Measurements from ENCODE around the gene STXBP4.

The STXBP4 gene

GRCh38 chr17:55086635-55087058 lies 118.1 kb downstream of the STXBP4 start:
- Histone ChIP-seq H3K9me3 (ENCODE audit: low read length) (no peaks in the 10 kb centered on the region), H3K36me3 (ENCODE audit: insufficient read depth, low read length) (peaks cover 5% of the 10 kb centered on the region), H3K27me3 (ENCODE audit: control insufficient read depth in 1 of 2, insufficient read depth in 2 of 2, low read length in 2 of 2) (no peaks in the 10 kb centered on the region), H3K4me3 (ENCODE audit: low read depth in 1 of 2, low read length in 2 of 2) (no peak overlapping the region), H3K27ac (ENCODE audit: low read depth, low read length) (no peak overlapping the region), H3K4me1 (ENCODE audit: insufficient read depth, low read length) (no peaks in the 10 kb centered on the region), H3K9ac (ENCODE audit: low read length) (no peak overlapping the region)

GRCh38 chr17:55089256-55089655 lies 120.7 kb downstream of the STXBP4 start:
- Histone ChIP-seq H3K27ac (ENCODE audit: low read depth, low read length) (no peak overlapping the region), H3K4me1 (ENCODE audit: insufficient read depth, low read length) (no peaks in the 10 kb centered on the region), H3K4me3 (ENCODE audit: low read depth in 1 of 2, low read length in 2 of 2) (no peak overlapping the region), H3K9ac (ENCODE audit: low read length) (no peak overlapping the region), H3K36me3 (ENCODE audit: insufficient read depth, low read length) (no peaks in the 10 kb centered on the region), H3K27me3 (ENCODE audit: control insufficient read depth in 1 of 2, insufficient read depth in 2 of 2, low read length in 2 of 2) (no peaks in the 10 kb centered on the region), H3K9me3 (ENCODE audit: low read length) (no peaks in the 10 kb centered on the region)

- Histone ChIP-seq H3K27ac (ENCODE audit: low read depth, low read length) (no peak overlapping the region), H3K9me3 (ENCODE audit: low read length) (no peaks in the 10 kb centered on the region)
These were observed 121.5 kb downstream of the STXBP4 start for GRCh38 chr17:55090079-55090492.

GRCh38 chr17:55093353-55093752 lies 124.8 kb downstream of the STXBP4 start:
- H3K9me3 ChIP-seq (ENCODE audit: low read length), result no peaks in the 10 kb centered on the region
- no peak overlapping the region for H3K4me3 ChIP-seq (ENCODE audit: low read depth in 1 of 2, low read length in 2 of 2)
- H3K36me3 ChIP-seq (ENCODE audit: insufficient read depth, low read length), result no peaks in the 10 kb centered on the region
- H3K27ac ChIP-seq (ENCODE audit: low read depth, low read length), result no peak overlapping the region
- no peak overlapping the region for H3K9ac ChIP-seq (ENCODE audit: low read length)
- H3K27me3 ChIP-seq (ENCODE audit: control insufficient read depth in 1 of 2, insufficient read depth in 2 of 2, low read length in 2 of 2), result no peaks in the 10 kb centered on the region
- H3K4me1 ChIP-seq (ENCODE audit: insufficient read depth, low read length), result no peaks in the 10 kb centered on the region

More at GRCh38 chr17:55090079-55090492, 121.5 kb downstream of the STXBP4 start:
- no peaks in the 10 kb centered on the region for H3K36me3 ChIP-seq (ENCODE audit: insufficient read depth, low read length)
- no peaks in the 10 kb centered on the region for H3K4me1 ChIP-seq (ENCODE audit: insufficient read depth, low read length)
- H3K27me3 ChIP-seq (ENCODE audit: control insufficient read depth in 1 of 2, insufficient read depth in 2 of 2, low read length in 2 of 2), result no peaks in the 10 kb centered on the region
- H3K4me3 ChIP-seq (ENCODE audit: low read depth in 1 of 2, low read length in 2 of 2), result no peak overlapping the region
- H3K9ac ChIP-seq (ENCODE audit: low read length), result no peak overlapping the region

GRCh38 chr17:55098765-55099164 lies 130.2 kb downstream of the STXBP4 start:
- Histone ChIP-seq H3K9me3 (ENCODE audit: low read length) (no peaks in the 10 kb centered on the region), H3K4me1 (ENCODE audit: insufficient read depth, low read length) (no peaks in the 10 kb centered on the region), H3K4me3 (ENCODE audit: low read depth in 1 of 2, low read length in 2 of 2) (no peak overlapping the region), H3K9ac (ENCODE audit: low read length) (no peak overlapping the region), H3K27ac (ENCODE audit: low read depth, low read length) (no peak overlapping the region), H3K36me3 (ENCODE audit: insufficient read depth, low read length) (no peaks in the 10 kb centered on the region), H3K27me3 (ENCODE audit: control insufficient read depth in 1 of 2, insufficient read depth in 2 of 2, low read length in 2 of 2) (no peaks in the 10 kb centered on the region)

- no peaks in the 10 kb centered on the region for H3K9me3 ChIP-seq (ENCODE audit: low read length)
- H3K27ac ChIP-seq (ENCODE audit: low read depth, low read length), result no peak overlapping the region
- H3K9ac ChIP-seq (ENCODE audit: low read length), result no peak overlapping the region
- H3K27me3 ChIP-seq (ENCODE audit: control insufficient read depth in 1 of 2, insufficient read depth in 2 of 2, low read length in 2 of 2), result no peaks in the 10 kb centered on the region
- H3K36me3 ChIP-seq (ENCODE audit: insufficient read depth, low read length), result no peaks in the 10 kb centered on the region
- H3K4me1 ChIP-seq (ENCODE audit: insufficient read depth, low read length), result no peaks in the 10 kb centered on the region
- H3K4me3 ChIP-seq (ENCODE audit: low read depth in 1 of 2, low read length in 2 of 2), result no peak overlapping the region
These were observed 142.0 kb downstream of the STXBP4 start for GRCh38 chr17:55110521-55110920.

GRCh38 chr17:55114283-55114682 lies 145.7 kb downstream of the STXBP4 start:
- Histone ChIP-seq H3K36me3 (ENCODE audit: insufficient read depth, low read length) (no peaks in the 10 kb centered on the region), H3K9ac (ENCODE audit: low read length) (no peak overlapping the region), H3K4me1 (ENCODE audit: insufficient read depth, low read length) (no peaks in the 10 kb centered on the region), H3K4me3 (ENCODE audit: low read depth in 1 of 2, low read length in 2 of 2) (no peak overlapping the region), H3K9me3 (ENCODE audit: low read length) (no peaks in the 10 kb centered on the region), H3K27me3 (ENCODE audit: control insufficient read depth in 1 of 2, insufficient read depth in 2 of 2, low read length in 2 of 2) (no peaks in the 10 kb centered on the region), H3K27ac (ENCODE audit: low read depth, low read length) (no peak overlapping the region)

GRCh38 chr17:55116440-55116914 lies 147.9 kb downstream of the STXBP4 start:
- Histone ChIP-seq H3K9ac (ENCODE audit: low read length) (no peak overlapping the region), H3K4me3 (ENCODE audit: low read depth in 1 of 2, low read length in 2 of 2) (no peak overlapping the region), H3K27ac (ENCODE audit: low read depth, low read length) (no peak overlapping the region), H3K9me3 (ENCODE audit: low read length) (no peaks in the 10 kb centered on the region), H3K4me1 (ENCODE audit: insufficient read depth, low read length) (no peaks in the 10 kb centered on the region), H3K36me3 (ENCODE audit: insufficient read depth, low read length) (no peaks in the 10 kb centered on the region), H3K27me3 (ENCODE audit: control insufficient read depth in 1 of 2, insufficient read depth in 2 of 2, low read length in 2 of 2) (no peaks in the 10 kb centered on the region)

GRCh38 chr17:55117164-55117563 lies 148.6 kb downstream of the STXBP4 start:
- no peak overlapping the region for H3K9ac ChIP-seq (ENCODE audit: low read length)
- no peak overlapping the region for H3K27ac ChIP-seq (ENCODE audit: low read depth, low read length)
- no peaks in the 10 kb centered on the region for H3K27me3 ChIP-seq (ENCODE audit: control insufficient read depth in 1 of 2, insufficient read depth in 2 of 2, low read length in 2 of 2)
- no peaks in the 10 kb centered on the region for H3K4me1 ChIP-seq (ENCODE audit: insufficient read depth, low read length)
- no peaks in the 10 kb centered on the region for H3K36me3 ChIP-seq (ENCODE audit: insufficient read depth, low read length)
- no peaks in the 10 kb centered on the region for H3K9me3 ChIP-seq (ENCODE audit: low read length)
- H3K4me3 ChIP-seq (ENCODE audit: low read depth in 1 of 2, low read length in 2 of 2), result no peak overlapping the region

GRCh38 chr17:55120651-55121050 lies 152.1 kb downstream of the STXBP4 start:
- H3K27ac ChIP-seq (ENCODE audit: low read depth, low read length), result no peak overlapping the region
- no peak overlapping the region for H3K4me3 ChIP-seq (ENCODE audit: low read depth in 1 of 2, low read length in 2 of 2)
- H3K9me3 ChIP-seq (ENCODE audit: low read length), result no peaks in the 10 kb centered on the region
- H3K9ac ChIP-seq (ENCODE audit: low read length), result no peak overlapping the region
- no peaks in the 10 kb centered on the region for H3K4me1 ChIP-seq (ENCODE audit: insufficient read depth, low read length)
- no peaks in the 10 kb centered on the region for H3K36me3 ChIP-seq (ENCODE audit: insufficient read depth, low read length)
- H3K27me3 ChIP-seq (ENCODE audit: control insufficient read depth in 1 of 2, insufficient read depth in 2 of 2, low read length in 2 of 2), result no peaks in the 10 kb centered on the region

GRCh38 chr17:55121268-55121667 lies 152.7 kb downstream of the STXBP4 start:
- Histone ChIP-seq H3K36me3 (ENCODE audit: insufficient read depth, low read length) (no peaks in the 10 kb centered on the region), H3K4me1 (ENCODE audit: insufficient read depth, low read length) (no peaks in the 10 kb centered on the region), H3K27me3 (ENCODE audit: control insufficient read depth in 1 of 2, insufficient read depth in 2 of 2, low read length in 2 of 2) (no peaks in the 10 kb centered on the region)

GRCh38 chr17:55122114-55122513 lies 153.5 kb downstream of the STXBP4 start:
- H3K9ac ChIP-seq (ENCODE audit: low read length), result no peak overlapping the region
- H3K4me3 ChIP-seq (ENCODE audit: low read depth in 1 of 2, low read length in 2 of 2), result no peak overlapping the region
- H3K9me3 ChIP-seq (ENCODE audit: low read length), result no peaks in the 10 kb centered on the region
- H3K27ac ChIP-seq (ENCODE audit: low read depth, low read length), result no peak overlapping the region
- H3K4me1 ChIP-seq (ENCODE audit: insufficient read depth, low read length), result no peaks in the 10 kb centered on the region
- no peaks in the 10 kb centered on the region for H3K27me3 ChIP-seq (ENCODE audit: control insufficient read depth in 1 of 2, insufficient read depth in 2 of 2, low read length in 2 of 2)
- no peaks in the 10 kb centered on the region for H3K36me3 ChIP-seq (ENCODE audit: insufficient read depth, low read length)

More at GRCh38 chr17:55121268-55121667, 152.7 kb downstream of the STXBP4 start:
- Histone ChIP-seq H3K9me3 (ENCODE audit: low read length) (no peaks in the 10 kb centered on the region), H3K9ac (ENCODE audit: low read length) (no peak overlapping the region), H3K4me3 (ENCODE audit: low read depth in 1 of 2, low read length in 2 of 2) (no peak overlapping the region), H3K27ac (ENCODE audit: low read depth, low read length) (no peak overlapping the region)
